ENCODE results near the gene HDAC4.

GRCh38 chr2:239326831-239327535 is 73.8 kb downstream of the HDAC4 start:
- TF ChIP-seq, protein P1, sequence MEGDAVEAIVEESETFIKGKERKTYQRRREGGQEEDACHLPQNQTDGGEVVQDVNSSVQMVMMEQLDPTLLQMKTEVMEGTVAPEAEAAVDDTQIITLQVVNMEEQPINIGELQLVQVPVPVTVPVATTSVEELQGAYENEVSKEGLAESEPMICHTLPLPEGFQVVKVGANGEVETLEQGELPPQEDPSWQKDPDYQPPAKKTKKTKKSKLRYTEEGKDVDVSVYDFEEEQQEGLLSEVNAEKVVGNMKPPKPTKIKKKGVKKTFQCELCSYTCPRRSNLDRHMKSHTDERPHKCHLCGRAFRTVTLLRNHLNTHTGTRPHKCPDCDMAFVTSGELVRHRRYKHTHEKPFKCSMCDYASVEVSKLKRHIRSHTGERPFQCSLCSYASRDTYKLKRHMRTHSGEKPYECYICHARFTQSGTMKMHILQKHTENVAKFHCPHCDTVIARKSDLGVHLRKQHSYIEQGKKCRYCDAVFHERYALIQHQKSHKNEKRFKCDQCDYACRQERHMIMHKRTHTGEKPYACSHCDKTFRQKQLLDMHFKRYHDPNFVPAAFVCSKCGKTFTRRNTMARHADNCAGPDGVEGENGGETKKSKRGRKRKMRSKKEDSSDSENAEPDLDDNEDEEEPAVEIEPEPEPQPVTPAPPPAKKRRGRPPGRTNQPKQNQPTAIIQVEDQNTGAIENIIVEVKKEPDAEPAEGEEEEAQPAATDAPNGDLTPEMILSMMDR (IDR thresholded peaks at IDR 0.05) = no peak
- TF ChIP-seq POLR2A (IDR thresholded peaks at IDR 0.05) (no peak), EP300 (IDR thresholded peaks at IDR 0.05) (no peak)
